Measurements from ENCODE around the gene CLINT1.

DNA sequence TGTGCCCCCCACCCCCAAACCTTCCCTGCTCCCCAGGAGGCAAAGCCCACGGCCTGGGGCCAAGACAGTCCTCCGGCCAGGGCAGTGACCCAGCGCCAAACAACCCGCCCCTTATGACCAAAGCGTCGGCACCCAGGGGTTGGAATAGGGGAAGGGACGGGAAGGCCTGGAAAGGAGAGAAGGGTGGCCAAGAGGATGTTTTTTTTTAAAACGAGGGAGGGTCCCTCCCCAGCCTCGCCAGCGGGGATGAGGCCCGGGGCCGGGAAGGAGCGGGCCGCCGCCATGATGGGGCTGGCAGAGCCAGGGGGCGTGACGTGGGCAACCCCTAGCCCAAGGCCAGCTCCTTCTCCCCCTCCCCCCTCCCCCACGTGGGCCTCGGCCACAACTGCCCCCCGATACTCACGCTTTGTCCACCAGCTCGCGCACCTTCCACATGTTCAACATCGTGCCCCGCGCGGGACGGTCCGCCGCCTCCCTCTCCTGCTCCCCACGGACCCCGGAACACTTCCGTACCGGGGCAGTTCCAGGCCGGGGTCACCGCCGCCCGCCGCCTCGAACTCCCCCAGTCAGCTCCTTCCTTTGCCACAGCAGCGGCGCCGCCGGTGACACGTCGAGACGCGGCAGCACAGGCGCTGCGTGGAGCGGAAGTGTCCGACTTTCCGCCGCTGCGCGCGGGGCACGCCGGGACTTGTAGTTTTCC lies at the start of gene CLINT1:
- TF ChIP-seq, protein P1, sequence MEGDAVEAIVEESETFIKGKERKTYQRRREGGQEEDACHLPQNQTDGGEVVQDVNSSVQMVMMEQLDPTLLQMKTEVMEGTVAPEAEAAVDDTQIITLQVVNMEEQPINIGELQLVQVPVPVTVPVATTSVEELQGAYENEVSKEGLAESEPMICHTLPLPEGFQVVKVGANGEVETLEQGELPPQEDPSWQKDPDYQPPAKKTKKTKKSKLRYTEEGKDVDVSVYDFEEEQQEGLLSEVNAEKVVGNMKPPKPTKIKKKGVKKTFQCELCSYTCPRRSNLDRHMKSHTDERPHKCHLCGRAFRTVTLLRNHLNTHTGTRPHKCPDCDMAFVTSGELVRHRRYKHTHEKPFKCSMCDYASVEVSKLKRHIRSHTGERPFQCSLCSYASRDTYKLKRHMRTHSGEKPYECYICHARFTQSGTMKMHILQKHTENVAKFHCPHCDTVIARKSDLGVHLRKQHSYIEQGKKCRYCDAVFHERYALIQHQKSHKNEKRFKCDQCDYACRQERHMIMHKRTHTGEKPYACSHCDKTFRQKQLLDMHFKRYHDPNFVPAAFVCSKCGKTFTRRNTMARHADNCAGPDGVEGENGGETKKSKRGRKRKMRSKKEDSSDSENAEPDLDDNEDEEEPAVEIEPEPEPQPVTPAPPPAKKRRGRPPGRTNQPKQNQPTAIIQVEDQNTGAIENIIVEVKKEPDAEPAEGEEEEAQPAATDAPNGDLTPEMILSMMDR (IDR thresholded peaks at IDR 0.05; ENCODE audit: low read depth, low read length), result no peak
- TF ChIP-seq EZH2phosphoT487 (IDR thresholded peaks at IDR 0.05; ENCODE audit: low read depth), result no peak
